NCI-H460 (cell line): ENCODE data around the gene HIC1. TPM values are rescaled to one million over a fixed set of nuclear protein-coding genes. Genes with fewer than 3 reads are reported as not detected.

Experiments used
- DNase-seq: peaks from one replicate; pipeline ENCODE4 v3.0.0-alpha.2; 2016; ENCODE audit warnings: low read depth; ENCODE audit errors: extremely low read depth
- total RNA-seq: library from RNA; depleted of rRNA; stranded (reverse); fragments of >200 nt; shearing (Covaris generic); gene quantifications from 2 replicates; pipeline ENCODE4 v1.2.3, GENCODE V29; 2014

The HIC1 gene
- total RNA-seq, 1 experiment from 2014 or later, result 0.12 TPM

- DNase-seq, result no peak
Measured at GRCh38 chr17:2074919-2075318, 20.0 kb downstream of the HIC1 start.

DNA sequence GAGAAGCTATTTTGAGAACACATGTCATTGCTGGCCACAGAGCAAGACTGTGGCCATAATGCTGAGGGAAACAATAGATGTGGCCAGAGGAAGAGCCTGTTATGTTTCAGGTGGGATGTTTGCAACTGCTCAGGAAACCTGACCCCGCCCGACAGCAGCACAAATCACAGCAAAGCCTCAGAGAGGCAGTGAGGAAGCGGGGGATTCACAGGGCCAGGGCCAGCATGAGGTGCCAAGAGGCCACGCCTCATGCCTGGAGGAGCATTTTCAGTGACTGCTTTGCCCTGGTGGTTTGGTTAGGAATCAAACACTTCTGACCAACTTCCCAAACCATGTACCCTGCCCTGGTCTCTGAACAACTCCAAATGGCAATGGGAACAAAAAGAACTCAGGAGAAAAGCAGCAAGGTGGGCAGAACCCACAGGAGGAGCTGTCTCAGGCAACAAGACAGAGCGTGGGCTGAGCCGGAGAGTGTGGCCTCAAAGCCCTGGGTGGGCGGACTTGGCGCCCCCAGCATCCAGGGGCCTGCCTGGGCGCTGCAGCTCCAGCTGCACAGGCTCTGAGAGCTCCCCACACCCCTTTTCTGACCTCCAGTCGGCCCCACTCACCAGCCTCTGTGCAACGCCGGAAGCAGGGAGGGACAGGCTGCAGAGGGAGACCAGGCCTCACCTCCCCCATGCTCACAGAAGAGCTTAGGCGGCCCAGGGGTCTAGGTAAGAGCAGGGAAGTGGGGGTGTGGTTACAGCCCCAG lies 20.6 kb downstream of the HIC1 start:
- no peak for DNase-seq

DNA sequence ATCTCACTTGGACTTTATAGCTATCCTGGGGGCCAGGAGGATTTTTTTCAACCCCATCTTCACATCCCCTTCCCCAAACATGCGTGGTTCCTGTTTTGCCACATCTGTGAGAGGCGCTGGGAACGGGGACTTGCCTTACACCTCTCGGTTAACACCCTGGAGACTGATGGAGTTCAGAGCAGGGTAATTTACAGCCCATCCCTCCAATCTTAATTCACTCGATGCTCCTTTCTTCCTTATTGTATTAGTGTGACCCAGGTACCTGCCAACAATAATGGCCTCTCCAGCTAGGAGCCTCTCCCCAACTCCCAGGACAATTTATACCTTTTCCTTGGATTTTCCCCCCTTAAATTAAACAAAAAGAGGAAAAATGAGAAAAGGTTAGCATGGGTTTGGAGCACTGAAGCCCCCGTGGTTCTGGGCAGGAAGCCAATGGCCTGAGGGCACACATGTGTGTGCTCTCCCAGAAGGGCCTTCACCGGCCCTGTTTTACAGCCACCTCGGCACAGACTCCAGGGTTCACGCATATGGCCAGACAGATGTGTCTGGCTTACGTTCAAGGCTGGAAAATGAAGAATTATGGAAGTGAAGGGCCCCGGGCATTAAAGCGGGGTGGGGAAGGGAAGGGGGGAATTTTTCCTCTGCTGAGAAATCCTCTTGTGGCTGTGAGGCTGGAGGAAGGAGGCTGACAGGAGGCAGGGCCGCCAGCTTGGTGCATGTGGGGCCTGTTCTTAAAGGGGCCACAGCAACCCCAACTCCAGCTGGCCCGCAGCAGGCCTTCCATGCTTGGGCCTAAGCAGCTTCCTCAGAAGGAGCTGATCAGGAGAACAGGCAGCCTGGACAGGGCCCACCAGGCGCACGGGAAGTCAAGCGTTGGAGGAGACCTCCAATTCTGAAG lies 21.4 kb downstream of the HIC1 start:
- no peak for DNase-seq

- DNase-seq, result no peak
Measured at GRCh38 chr17:2077040-2077439, 22.1 kb downstream of the HIC1 start.

DNA sequence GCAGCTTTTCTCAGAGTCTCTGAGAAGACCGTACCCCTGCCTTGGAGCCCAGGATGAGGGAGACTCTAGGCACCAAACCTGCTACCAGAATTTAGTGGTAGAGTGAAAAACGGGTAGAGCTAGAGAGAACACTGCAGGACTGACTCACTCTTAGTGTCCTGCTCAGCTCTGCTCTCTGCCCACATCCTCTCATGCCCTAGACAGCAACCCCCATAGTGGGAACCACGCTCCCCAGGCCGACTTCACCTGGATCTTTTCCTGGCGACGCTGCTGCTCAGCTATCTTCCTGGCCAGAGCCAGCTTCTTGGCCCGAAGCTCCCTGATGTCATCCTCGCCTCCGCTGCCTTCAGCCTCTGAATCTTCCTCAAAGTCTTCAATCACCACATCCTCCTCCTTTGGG lies 26.7 kb downstream of the HIC1 start:
- DNase-seq, result no peak

- no peak for DNase-seq
Measured at GRCh38 chr17:2082003-2082781, 27.3 kb downstream of the HIC1 start.

DNA sequence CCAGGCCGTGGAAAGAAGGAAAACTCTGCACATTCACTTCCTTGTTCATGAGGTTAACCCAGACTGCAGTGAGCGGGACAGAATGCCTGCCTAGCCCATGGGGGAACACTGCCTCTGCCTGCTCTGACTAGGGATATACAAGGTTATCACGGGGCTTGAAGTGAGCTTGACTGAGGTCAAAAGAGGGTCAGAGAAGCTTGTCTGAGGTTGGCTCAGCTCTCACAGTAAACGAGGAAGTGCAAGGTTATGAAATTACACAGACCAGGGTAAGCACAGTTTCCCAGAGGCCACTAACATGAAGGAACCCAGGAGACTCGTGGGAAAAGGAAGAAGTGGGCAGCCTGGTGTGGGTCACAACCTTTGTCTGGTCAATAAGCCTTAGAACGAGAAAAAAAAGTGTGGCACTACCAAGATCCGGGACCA lies 28.7 kb downstream of the HIC1 start:
- no peak for DNase-seq

DNA sequence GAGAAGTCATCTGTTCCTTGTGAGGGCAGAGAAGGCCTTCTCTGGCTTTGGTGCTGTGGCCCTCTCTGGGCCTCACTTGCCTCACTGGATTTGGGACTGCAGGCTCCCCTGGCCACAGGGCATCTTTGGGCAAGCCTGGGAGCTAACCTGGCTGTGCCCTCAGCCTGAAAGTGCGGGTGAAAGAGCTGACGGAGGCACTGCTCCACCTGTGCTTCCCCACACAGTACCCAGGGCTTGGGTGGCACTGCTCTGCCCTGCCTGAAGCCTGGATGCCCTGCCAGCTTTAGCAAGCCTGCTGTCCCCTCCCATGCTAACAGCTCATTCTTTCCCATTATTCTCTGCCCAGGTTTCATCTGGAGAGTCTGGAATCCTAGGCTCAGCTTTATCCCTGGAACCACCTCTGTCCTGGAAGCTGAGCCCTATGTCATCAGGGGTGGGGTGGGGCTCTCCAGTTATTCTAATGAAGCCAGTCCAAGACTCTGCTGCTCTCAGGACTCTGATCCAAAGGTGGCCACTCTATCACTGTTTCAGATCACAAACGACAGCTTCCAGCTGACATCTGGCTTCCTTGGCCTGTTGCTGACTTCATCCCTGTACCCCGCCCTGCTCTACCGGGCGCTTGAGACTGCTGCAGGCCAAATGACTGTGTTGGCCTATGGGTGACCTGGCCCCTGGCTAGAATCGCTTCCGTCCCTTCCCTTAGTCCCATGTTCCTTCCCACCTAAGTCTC lies 29.3 kb downstream of the HIC1 start:
- peak; percentile 36 for DNase-seq

DNA sequence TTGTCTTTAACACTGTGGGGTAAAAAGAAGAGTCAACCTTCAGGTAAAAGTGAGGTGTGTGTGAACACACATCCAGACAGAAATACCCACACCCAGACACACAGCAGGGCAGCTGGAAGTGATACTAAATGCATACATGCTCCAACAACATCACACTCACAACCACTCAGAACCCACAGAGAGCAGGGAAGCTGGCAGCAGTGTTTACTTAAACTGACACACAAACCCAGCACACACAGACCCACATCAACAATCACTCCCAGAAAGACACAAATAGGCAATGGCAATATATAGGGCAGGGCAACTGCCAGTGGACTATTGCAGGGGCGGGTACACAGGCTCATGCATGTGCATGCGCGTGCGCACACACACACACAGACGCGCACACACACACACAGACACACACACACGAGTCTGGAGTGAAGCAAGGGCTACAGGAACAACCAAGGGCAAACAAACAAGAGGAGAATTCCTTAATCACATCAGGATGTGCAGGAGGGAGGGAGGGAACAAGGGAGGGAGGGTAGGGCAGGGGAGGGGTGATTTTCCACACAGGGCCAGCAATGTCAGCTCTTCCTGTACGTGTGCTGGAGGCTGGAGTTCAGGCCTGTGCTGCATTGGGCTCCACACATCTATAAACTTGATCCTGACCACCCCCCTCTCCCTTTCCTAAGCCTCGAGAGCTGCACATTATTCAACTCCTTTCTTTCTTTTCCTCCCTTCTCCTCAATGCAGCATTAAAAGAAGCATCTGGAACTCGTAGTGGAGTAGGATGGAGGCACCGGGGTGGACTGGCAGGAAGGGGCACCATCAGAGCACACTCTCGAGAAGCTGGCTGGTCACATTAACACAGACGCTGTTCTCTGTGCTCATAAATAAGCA lies 30.1 kb downstream of the HIC1 start:
- DNase-seq, result no peak

GRCh38 chr17:2085648-2085949 lies 30.7 kb downstream of the HIC1 start:
- DNase-seq, result no peak

DNA sequence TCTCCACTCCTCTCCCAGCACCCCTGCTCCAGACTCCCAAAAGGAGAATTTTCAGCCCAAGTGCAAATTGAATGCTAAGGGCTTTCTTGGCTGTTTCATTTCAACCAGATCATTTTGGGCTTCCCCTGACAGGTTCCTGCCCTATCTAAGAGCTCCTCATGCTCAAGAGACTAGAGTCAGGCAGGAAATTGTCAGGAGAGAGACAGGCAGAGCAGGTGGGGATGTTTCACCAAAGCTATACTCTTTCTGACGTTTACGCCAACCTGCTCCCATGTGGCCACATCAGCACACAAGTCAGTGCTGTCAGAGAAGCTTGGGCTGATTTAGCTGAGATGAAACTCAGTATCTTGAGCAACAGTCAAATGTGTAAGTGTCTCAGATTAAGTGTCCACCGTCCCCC lies 31.4 kb downstream of the HIC1 start:
- DNase-seq, result no peak

GRCh38 chr17:2087597-2088211 lies 32.8 kb downstream of the HIC1 start:
- no peak for DNase-seq

DNA sequence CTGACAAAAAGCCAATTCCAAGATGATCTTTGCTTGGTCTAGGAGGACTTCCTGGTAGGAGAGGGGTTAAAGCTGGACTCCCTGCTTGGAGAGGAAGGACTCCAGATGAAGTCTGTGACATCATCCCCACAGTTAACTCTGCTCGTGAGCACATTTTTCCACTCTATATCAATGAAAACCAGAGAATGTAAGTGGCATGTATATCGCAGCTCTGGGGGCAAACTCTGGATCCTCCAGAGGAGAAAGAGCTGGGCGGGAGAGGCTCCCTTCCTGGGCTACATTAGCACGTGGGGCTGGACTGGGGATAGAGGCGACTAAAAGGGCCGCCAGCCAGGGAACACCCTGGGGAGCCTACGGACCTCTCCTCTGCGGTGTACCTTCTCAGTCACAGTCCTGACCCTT lies 34.1 kb downstream of the HIC1 start:
- no peak for DNase-seq

GRCh38 chr17:2090210-2090641 lies 35.3 kb downstream of the HIC1 start:
- no peak for DNase-seq

- DNase-seq, result no peak
Measured at GRCh38 chr17:2090804-2091534, 36.1 kb downstream of the HIC1 start.

GRCh38 chr17:2092253-2092652 lies 37.4 kb downstream of the HIC1 start:
- DNase-seq, result no peak

DNA sequence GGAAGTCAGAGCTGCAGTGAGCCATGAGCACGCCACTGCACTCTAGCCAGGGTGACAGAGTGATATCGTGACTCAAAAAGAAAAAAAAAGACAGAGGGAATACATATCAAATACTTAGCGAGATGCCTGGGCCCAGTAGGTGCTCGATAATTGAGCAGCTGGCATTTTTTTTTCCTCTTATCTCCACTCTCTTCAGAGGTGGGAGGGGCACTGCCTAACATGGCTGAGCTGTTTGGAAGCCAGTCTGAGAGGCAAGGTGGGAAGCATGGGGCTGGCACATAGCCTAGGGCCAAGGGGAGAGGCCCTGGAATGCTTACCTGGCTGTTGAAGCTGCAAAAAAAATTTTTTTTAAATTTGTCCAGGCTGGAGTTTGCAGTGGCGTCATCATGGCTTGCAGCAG lies 38.4 kb downstream of the HIC1 start:
- DNase-seq, result no peak

GRCh38 chr17:2094891-2095535 lies 40.1 kb downstream of the HIC1 start:
- DNase-seq, result no peak
